IPS-NIHi11 (cell line): ENCODE measurements around the gene TEKT5.
"Not testable (repeated sequence)": the region's sequence is repeated elsewhere in the genome, so short reads cannot be mapped to it uniquely, and the experiment has no call there.

Source experiments
- DNase-seq: peaks from one replicate; pipeline ENCODE4 v3.0.0; 2012; ENCODE audit warnings: mixed read lengths, low spot score

The TEKT5 gene

DNA sequence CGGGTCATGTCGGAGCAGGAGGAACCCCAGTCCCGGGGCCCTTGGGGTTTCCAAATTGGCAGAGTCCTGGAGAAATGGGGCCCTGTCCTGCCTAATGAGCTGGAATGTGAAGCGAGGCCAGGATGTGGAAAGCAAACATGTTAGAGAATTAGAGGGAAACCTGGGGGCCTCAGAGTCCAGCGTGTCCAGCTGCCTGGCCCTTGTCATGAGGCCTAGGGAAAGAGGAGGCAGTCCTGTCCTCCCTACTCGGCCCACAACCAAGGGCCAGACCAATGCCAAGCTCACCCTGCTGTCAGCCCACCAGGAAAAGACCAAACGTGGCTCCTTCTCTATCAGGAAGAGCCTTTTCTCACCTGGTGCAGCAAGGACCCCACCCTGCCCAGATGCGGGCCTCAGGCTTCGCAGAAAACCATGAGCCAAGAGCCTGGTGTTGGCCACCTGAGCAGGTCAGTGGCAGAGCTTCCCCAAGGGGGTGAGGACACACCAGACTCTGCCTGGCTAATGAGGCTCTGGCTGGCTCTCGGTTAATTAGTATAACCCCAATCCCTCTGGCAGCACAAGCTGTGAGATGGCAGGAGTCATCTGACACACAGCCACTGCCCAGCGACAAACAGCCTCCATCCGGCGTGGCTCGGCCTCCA, 10.1 kb downstream of the TEKT5 start:
- no peak for DNase-seq

DNA sequence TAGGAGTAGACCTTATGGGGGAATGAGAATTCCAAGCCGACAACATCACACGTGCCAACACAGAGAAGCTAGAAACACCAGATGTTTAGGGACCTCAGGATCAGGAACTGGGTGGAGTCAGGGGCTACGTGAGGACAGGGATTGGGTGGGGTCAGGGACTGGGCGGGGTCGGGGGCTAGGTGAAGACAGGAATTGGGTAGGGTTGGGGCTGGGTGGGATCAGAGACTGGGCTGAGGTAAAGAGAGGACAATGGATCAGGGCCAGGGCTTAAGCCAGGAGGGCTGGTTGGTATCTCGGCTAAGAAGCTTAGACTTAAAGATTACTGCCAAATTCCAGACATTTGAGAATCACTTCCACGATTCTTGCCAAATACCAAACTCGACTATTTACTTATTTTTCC, 11.6 kb downstream of the TEKT5 start:
- DNase-seq, result peak; percentile 76

DNA sequence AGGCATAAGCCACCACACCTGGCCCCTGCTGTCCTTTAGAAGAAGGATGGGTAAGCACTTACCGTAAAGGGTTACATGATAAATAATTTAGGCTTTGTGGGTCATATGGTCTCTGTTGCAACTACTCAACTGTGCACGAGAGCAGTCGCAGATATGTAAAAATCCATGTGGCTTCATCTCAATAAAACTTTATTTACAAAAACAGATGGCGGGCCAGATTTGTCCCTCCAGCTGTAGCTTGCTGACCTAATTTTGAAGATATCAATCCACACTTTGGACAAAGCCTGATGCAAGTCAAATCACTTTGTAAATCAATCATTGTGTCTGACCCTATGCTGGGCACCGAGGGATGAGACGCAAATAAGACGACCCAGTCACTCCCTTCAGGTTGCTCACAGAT, 12.1 kb downstream of the TEKT5 start:
- DNase-seq, result no peak

DNA sequence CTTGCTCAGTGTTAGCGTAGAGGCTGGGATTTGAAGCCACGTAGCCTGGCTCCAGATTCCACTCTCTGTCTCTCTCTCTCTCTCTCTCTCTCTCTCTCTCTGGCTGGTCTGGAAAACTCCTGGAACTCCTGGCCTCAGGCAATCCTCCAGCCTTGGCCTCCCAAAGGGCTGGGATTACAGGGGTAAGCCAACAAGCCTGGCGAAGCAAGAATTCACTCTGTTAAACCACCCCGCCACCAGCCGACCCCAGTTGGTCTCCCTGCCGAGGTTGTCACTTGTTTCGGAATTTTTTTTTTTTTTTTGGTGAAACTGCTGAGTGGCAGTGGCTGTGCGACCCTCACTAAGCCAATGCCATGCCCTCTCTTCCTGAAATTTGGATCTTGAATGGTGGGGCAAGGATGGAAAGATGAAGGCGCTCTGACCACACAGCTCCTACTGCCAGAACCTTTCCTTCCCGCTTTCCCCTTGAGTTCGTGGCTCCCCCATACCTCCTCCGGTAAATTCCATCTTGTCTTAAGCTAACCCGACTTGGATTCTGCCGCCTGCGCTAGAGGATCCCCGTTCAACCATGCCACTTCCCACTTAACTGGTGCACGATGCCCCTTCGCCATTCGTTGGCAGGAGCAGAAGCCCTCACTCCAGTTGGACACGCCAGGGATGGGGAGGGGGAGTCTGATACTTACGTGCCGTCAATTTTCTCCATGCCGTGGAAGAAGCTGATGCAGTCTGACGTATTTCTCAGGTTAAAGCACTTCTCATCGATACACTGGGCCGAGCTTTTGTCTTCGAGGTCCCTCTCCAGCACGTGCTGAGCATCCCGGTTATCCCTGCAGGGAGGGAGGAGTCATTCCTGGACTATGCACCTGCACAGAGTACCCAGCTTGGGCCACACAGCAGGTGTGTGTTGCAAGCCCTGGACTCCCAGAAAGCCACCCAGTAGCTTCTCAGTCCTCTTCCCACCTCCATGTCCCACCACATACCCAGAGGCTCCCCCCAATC, 13.1 kb downstream of the TEKT5 start:
- DNase-seq, result no peak

DNA sequence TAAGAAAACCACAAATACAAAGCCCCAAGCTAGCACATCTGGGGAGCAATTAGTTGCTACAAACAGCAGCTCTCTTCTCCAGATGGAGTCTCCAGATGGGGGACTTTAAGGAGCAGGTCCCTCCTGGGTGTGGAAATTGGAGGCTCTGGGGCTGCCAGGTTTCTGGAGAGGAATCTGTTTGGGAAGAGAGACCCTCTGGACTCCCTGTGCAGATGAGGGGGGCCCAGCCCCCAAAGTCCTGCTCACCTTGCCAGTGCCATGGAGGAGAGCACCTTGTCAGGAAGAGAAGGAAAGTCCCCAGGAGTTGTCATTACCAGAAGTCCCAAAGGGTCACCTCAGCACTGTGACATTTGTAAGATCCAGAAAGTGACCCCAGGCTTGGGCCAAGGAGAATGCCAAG, 14.8 kb downstream of the TEKT5 start:
- no peak for DNase-seq

DNA sequence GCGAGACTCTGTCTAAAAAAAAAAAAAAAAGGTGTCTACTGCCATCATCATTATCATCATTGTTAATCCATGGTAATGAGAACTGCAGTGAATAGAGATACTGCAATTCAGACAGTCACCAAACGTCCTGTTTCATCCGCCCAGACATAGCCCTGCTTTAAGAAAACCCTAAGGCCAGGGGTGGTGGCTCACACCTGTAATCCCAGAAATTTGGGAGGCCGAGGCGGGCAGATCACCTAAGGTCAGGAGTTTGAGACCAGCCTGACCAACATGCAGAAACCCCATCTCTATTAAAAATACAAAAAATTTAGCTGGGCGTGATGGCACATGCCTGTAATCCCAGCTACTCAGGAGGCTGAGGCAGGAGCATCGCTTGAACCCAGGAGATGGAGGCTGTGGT, 15.3 kb downstream of the TEKT5 start:
- DNase-seq, result not testable (repeated sequence)

DNA sequence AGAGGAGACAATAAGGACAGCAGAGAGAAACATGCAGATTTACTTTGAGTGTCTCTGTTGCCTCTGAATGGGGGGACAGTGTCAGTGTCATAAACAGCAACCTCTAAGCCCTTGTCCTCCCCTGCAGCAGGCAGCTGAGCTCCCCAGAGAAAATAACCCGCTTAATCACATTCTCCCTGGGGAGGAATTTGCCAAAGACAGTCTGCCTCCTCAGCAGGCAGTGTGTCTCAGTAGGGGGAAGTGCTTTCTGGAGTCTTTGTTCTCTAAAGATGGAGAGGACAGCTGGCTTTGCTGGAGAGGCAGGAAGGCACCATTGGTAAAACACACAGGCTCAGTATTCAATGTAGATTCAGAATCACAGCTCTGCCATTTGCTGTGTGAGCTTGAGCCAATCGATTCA, 16.1 kb downstream of the TEKT5 start:
- peak; percentile 42 for DNase-seq

DNA sequence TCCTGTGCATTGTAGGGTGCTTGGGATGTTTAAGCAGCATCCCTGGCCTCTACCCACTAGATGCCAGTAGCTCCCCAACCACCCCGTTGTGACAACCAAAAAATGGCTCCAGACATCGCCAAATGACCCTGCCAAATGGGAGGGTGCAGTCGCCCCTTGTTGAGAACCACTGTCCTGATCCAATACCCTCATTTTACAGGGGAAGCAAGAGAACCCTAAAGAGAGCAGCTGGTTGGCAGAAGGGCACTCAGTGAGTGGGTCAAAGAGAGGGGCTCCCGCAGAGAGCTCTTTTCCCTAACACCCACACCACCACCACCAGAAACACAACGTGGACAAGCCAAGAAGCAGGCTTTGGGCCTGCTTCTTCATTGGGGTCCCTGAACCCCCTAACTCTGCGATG, 18.4 kb downstream of the TEKT5 start:
- no peak for DNase-seq

DNA sequence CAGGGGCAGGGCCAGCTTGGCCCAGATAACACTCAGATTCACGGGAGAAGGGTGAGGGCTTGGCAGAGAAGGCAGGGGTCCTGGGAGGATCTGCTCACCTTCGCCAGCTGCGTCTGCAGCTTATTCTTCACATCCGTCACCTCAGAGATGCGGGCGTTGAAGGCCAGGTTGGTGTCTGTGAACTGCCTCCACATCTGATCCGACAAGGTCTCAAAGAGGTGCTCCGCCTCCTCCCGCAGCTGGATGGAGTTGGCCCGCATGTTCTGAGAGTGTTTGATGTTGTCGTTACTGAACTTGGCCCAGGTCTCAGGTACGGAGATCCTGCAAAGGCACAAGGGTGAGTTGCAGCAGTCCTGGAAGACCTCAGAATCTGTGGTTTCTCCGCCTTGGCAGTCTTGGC, 18.9 kb downstream of the TEKT5 start:
- no peak for DNase-seq

DNA sequence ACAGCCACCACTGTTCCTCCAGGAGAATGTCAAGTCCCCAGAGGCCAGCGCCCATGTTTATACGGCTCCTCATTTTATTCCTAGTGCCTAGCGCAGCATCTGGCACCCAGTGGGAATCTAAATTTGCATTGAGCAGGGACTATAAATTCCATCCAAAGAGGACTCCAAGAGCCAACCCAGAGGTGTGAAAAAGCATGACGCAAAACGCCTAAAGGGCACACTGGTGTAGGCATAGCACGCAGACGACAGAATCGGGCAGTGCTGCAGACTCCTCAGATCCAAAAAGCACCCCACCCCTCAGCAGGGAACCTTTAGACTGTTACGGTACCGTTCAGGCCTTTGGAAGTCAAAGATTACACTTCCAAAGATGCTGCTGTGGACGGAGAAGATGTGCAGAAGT, 19.5 kb downstream of the TEKT5 start:
- no peak for DNase-seq

DNA sequence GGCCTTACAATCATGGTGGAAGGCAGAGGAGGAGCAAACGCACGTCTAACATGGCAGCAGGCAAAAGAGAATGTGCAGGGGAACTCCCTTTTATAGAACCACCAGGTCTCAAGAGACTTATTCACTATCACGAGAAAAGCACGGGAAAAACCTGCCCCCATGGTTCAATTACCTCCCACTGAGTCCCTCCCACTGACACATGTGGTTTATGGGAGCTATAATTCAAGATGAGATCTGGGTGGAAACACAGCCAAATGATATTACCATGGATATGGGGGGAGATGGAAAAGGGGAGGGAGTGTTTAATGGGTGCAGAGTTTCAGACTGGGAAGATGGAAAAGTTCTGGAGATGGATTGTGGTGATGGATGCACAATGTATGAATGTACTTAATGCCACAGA, 23.0 kb downstream of the TEKT5 start:
- DNase-seq, result no peak

DNA sequence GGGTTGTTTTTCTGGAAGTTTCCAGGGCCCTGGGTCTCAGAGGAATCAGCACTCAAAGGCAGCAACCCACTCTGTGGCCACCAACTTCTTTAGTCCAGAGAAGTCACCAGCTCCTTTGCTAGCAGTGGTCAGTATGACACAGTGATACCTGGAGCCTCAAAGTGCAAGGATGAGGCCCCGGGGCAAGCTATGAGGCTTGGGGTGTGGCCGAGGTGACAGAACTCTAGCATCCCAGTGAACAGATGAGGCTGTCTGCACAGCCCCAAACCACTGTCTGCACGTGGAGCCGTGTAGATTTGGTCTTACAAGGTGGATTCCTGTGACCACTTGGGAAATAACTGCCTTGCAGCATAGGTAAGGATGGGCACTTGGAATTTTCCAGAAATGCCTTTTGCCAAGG, 24.9 kb downstream of the TEKT5 start:
- DNase-seq, result no peak

DNA sequence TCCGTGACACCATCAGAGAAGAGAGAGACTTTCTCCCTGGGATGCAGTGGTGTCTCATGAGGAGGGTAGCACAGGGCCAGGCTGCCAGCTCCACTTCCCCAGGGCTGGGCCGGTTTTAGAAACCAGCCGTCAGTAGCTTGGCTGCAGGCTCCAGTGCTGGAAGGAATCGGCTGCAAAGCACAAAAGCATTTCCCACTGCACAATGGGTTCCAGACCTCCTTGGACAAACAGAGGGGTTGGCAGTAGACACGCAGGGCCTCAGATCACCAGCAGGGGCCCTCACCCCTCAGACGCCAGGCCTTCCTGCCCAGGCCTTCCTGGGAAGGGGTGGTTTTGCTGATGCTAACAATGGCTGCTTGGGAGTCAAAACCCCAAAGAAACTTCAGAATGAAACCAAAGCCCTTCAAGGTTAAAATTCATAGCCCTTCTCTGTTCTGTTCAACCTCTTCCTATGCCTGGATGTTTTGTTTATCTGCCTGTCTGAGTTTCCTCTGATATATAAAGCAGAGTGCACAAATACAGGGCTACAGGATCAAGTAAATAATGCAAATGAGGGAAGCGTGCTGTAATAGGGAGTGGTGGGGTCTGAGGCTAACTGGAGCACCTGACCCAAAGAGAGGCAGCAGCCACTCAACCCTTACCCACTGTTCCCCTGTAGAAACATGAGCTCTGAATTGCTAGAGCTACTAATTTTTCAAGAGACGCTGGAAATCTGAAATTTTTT, 26.2 kb downstream of the TEKT5 start:
- peak; percentile 74 for DNase-seq

DNA sequence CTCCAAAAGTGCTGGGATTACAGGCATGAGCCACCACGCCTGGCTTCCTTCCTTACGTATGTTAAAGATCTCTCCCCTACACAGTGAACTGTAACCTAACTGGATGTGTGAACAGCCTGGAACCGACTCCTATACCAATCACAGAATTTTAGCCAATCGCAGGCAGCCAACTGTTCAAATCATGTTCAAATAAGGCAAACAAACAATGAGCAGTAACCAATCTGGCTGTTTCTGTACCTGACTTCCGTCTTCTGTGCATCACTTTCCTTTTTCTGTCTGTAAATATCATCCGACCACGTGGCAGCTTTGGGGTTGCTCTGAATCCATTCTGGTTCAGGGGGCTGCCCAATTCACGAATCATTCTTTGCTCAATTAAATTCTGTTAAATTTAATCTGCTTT, 27.5 kb downstream of the TEKT5 start:
- DNase-seq, result no peak

DNA sequence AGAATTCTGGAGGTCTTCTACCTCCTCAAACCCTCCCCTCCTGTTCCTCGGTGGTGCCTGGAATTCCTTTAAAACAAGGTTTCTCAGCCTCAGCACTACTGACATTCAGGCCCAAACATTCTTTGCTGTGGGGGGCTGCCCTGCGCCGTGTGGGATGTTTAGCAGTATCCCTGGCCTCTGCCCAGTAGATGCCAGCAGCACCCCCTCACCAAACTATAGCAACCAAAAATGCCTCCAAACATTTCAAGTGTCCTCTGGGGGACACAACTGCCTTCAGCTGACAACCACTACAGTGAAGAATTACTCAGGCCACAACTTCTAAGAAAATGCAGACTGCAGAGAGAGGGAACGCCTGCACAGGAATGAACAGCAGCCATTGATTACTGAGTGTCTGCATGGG, 28.4 kb downstream of the TEKT5 start:
- no peak for DNase-seq

DNA sequence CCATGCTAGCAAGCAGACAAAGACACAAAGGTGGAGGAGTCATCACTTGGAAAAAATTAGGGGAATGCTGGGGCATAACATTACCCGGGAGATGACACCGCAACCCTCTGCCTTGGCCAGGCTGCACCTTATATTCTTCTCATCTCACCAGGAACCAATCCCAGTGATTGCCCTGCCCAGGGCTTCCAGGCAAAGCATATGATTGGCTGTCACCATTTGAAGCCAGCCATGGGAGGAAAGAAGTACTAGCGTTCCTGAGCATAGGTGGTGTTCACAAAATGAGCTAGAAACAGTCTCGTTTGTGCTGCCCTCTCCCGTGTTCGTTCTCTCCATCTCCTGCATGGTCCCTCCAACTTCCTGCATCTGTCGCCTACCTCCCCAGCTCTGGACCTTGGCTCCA, 29.6 kb downstream of the TEKT5 start:
- DNase-seq, result peak; percentile 37

DNA sequence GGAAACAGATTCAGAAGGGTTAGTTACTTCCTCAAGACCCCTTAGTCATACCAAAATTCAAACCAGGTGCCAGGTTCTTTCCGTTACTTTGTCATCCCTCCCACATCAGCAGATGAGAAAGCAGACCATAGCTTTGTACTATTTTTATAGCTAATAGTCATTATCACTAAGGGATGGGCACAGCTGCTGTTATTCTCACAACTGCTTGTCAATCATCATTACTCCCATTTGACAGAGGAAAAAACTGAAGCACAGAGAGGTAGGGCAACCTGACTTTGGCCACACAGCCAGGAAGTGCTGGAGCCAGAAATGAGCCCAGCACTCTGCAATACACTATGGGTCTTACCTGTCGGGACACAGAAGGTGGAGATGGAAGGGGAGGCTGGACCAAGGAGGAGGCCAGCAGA, 30.0 kb downstream of the TEKT5 start:
- DNase-seq, result no peak

DNA sequence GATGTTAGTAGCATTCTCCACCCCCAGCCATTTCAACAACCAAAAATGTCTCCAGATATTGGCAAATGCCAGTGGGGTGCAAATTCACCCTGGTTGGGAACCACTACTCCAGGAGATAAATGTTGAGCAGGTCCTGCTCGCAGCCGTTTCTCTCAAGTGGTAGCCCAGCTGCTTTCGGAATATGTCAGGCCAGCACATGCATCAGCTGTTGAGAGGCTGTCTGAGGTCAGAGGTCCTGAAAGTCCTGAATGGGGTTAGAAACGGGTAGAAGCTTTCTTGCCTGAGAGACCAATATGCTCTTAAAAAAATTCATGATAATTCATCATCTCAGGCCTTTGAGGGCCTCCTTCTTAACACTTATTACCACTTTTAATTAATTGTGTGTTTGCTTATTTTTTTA, 31.0 kb downstream of the TEKT5 start:
- DNase-seq, result no peak

DNA sequence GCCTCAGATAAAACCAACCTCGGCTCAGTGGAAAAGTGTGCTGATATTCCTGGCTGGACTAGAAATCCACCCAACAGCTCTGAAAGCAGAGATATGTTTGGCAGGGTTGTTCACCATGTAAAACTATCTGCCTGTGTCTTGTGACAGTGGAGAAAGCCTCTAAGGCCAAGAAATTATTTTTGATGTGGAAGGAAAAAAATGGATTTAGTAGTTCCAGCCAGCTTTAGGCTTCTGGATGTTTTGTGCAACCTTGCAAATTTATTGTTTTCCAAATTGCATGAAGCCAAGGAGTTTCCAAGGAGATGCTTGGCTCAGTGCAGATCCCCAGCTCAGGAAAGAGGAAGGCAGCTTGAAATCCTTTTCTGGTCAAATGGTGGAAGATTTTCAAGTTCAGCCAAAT, 31.6 kb downstream of the TEKT5 start:
- no peak for DNase-seq

DNA sequence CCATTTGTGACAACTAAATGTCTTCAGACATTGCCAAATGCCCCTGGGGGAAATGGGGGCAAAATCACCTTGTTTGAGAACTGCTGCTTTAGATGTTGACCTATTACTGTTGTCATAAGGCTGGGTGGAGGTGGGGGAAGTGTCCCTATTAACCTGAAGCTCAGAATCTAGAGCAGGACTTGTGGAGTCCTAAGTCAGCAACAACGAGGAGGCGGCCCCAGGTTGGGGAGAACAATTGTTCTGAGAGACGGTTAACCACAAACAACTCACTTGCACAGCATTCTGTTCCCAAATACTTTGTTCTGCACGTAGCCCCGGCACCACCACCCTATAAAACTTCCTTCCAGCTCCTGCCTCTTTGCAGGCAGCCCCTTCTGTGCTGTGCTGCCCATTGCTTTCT, 32.5 kb downstream of the TEKT5 start:
- no peak for DNase-seq

DNA sequence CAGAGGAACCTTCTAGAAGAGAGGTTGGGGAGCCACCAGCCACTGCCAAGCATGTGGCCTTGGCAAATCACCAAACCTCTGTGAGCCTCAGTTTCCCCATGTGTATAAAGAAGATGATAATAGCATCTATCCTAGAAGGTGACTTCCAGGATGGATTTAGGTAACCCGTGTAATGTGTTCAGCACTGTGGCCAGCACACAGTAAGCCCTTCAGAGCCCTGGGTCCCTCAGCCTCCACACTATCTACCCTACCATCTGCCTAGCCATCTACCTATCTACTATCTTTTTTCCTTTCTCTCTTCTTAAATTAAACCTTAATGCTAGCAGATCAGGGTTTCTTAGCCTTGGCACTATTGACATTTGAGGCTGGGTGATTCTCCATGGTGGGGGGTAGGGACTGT, 33.0 kb downstream of the TEKT5 start:
- DNase-seq, result no peak

DNA sequence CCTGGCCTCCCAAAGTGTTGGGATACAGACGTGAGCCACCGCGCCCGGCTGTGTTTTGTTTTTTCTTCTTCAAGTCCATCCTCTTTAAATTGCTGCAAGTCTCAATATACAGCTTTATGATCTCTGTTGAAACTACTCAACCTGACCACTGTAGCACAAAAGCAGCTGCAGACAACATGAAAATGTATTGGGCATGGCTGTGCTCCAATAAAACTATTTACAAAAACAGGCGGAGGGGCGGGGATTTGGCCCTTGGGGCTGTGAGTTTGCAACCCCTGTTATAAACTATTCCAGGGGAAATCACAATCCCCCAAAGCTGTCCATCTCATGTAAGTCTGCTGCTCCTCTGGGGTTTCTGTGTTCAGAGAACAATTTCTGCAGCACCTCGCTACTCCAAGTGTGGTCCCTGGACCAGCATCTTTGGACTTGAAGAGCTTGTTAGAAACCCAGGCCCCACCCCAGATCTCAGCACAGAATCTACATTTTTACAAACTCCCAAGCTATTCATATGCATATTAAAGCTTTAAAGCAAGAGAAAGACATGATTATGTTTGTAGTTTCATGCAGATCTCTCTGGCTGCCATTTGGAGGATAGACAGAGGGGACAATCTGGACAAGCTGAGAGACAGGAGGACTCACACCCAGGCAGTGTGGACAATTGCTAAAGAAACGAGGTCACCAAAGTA, 33.6 kb downstream of the TEKT5 start:
- DNase-seq, result no peak
